GM12875 (cell line): ENCODE results near the gene MIEF1.

Experiments
- H3K4me3 ChIP-seq: one replicate; pipeline ENCODE4 v1.5.1; 2011; ENCODE audit warnings: low read depth, low read length, control low read depth
- TF ChIP-seq, protein P1 (sequence below): IDR thresholded peaks from 2 replicates; pipeline ENCODE4 v1.5.1; 2011; ENCODE audit warnings: low read depth, mild to moderate bottlenecking, control low read depth, inconsistent platforms, low read length, moderate library complexity, borderline replicate concordance; ENCODE audit not compliant: insufficient read depth

Gene MIEF1

DNA sequence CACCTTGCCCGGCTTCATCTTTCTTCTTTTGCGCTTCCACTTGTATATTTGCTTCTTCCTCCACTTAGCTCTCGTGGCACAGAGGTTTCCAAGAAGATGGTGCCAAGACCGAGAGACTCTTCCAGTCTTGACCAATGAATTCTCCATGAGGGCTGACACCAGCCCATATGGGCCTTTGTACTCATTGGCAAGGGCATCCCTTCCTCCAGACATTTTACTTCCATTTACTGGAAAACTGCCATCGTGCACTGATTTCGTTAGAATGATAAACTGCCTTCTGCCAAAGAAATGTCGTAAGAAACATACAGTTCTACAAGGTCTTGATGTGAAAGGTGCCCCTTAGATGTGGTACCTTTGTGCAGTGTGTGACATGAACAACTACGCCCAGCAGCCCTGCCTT is 4.7 kb upstream of the MIEF1 start:
- TF ChIP-seq, protein P1, sequence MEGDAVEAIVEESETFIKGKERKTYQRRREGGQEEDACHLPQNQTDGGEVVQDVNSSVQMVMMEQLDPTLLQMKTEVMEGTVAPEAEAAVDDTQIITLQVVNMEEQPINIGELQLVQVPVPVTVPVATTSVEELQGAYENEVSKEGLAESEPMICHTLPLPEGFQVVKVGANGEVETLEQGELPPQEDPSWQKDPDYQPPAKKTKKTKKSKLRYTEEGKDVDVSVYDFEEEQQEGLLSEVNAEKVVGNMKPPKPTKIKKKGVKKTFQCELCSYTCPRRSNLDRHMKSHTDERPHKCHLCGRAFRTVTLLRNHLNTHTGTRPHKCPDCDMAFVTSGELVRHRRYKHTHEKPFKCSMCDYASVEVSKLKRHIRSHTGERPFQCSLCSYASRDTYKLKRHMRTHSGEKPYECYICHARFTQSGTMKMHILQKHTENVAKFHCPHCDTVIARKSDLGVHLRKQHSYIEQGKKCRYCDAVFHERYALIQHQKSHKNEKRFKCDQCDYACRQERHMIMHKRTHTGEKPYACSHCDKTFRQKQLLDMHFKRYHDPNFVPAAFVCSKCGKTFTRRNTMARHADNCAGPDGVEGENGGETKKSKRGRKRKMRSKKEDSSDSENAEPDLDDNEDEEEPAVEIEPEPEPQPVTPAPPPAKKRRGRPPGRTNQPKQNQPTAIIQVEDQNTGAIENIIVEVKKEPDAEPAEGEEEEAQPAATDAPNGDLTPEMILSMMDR = no peak
- H3K4me3 ChIP-seq = no peak overlapping the region

DNA sequence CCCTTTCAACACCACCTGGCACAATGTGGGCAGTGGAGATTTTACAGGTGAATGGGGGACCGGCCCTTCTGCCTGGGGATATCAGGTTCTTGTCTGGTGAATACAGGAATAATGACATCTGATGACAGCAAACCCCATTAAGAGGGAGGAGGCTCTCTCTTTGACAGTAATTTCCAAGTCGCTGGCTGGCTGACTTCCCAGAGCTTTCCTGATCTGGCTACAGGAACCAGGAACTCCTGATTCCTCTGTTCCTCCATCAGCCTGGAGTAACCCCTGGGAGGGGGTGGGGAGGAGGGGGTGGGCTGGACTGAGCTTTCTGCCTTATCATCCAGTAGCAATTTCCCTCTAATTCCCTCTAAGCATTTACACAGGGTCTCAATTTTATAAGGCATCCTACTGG is 3.7 kb upstream of the MIEF1 start:
- H3K4me3 ChIP-seq = no peak overlapping the region
- TF ChIP-seq, protein P1 = no peak

DNA sequence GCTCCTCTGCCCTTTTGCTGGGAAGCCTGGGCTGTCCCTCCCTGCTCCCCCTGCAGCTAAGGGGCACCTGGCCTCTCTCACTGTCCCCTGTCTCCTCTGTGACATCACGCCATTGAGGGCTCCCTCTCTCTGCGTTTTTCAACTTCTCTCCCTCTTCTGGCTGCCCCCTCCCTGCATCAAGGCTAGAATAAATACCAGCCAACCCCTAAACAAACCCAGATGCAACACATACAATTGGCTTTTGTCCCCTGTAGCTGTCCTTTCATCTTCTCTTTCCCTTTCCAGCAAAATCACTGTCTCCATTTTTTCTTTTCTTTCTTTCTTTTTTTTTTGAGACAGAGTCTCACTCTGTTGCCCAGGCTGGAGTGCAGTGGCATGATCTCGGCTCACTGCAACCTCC is 3.3 kb upstream of the MIEF1 start:
- no peak overlapping the region for H3K4me3 ChIP-seq
- TF ChIP-seq, protein P1 = no peak

DNA sequence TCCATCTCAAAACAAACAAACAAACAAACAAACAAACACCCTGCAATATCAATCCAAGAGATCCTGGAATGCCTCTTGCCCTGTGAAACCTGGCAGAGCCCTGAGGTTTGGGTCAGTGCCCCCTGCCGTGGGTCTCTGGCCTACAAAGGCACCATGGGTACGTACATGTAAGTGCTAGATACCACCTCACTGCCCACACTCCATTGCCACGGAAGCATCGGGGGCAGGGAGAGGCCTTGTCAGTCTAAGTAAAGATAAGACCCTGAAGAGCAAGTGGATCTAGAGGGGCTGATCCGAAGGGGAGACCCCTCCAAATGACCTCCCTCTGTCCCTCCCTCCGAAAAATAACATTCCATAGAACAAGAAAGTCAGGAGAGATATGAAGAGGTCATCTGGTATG is 2.0 kb upstream of the MIEF1 start:
- TF ChIP-seq, protein P1 = no peak
- H3K4me3 ChIP-seq = no peak overlapping the region

DNA sequence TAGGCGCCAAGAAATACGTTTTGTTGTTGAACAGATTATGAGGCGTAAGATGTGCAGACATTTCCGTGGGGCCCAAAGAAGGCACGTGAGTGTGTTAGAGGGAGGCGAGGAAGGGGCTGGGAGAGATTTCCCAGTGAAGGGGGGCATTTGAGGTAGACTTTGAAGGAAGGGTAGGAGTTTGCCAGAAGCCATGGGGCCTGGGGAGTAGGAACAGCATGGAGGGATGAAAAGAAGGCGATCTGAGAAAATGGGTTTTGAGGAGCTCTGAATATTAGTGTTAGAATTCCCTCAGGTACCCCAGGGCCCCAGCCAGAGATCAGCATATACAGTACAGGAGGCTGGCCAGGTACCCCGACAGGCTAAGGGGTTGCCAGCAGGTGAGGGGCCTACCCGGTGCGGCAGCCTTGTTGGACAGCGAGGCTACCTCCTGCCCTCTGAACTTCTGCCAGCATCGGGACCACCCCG is 414 bp upstream of the MIEF1 start:
- TF ChIP-seq, protein P1 = no peak
- peak overlapping the region; percentile 97 for H3K4me3 ChIP-seq

DNA sequence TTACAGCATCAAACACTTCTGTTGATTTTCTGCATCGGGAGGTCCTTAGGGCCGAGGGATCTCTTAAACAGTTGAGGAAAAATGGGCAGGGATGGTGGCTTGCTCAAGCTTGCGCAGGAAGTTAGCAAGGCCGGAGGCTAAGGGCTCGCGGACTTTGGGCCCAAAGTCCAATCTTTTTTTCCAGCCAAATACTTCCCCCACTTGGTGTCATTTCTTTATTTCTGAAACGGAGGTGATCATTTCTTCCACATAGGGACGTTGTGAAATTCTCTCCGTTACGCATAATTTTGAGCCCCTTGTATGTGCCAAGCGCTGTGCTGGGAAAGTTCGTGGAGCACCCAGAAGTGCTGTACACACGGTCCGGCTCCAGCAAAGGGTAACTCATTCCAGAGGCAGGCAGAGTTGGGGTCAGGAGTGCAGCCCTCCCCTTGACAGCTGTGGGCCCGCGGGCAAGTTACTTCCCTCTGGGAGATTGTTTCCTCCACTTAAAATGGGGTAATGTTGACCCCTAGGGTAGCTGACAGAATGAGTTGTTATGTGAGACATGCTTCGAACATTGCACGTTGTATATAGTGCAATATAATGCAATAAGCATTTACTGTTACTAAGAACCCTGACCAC is 809 bp downstream of the MIEF1 start:
- TF ChIP-seq, protein P1 = no peak
- H3K4me3 ChIP-seq = peak overlapping the region; percentile 97

DNA sequence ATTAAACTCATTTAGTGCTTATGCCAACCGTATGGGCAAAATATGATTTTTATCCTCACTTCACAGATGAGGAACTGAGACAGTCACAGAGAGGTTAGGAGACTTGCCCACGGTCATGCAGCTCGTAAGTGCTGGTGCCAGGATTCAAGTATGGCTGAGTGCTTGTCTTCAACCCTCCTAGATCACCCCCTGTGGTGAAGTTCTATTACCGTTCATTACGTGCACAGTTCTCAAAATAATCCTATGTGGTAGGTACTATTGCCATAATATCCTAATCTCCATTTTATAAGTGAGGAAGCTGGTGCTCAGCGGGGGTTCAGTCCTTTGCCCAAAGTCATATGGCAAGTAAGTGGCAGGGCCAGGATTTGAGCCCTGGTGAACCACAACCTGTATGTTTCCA is 1.5 kb downstream of the MIEF1 start:
- TF ChIP-seq, protein P1 = no peak
- peak overlapping the region; percentile 97 for H3K4me3 ChIP-seq
